ENCODE results near the gene MVB12B. TPM values are rescaled to one million over a fixed set of nuclear protein-coding genes. Genes with fewer than 3 reads are reported as not detected.

Gene MVB12B
- total RNA-seq, 2 donors from 2014 or later, result 13.6 to 13.8 TPM

DNA sequence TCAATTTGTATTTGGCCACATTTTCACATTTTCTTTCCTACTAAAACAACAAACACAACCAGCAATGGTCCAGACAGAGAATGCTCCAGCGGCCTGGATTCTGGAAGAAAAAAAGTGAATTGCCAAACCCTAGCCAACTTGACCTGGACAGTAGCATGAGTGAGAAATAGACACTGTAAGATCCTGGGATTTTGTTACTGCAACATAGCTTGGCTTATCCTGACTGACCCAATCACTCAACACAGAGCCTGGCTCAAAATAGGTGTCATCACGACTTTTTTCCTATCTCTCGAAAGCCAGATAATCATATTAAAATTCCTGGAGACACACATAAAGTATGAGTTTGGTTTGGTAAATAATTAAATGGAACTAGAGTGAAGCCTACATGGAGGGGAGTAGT is 25.4 kb upstream of the MVB12B start:
- intact Hi-C loops (cut with DNase I), result loop anchor here (10.0 kb wide), 2 partner anchors 94 to 184 kb away; no protein-coding TSS in a partner anchor
- no peak for DNase-seq (ENCODE audit: low spot score)

DNA sequence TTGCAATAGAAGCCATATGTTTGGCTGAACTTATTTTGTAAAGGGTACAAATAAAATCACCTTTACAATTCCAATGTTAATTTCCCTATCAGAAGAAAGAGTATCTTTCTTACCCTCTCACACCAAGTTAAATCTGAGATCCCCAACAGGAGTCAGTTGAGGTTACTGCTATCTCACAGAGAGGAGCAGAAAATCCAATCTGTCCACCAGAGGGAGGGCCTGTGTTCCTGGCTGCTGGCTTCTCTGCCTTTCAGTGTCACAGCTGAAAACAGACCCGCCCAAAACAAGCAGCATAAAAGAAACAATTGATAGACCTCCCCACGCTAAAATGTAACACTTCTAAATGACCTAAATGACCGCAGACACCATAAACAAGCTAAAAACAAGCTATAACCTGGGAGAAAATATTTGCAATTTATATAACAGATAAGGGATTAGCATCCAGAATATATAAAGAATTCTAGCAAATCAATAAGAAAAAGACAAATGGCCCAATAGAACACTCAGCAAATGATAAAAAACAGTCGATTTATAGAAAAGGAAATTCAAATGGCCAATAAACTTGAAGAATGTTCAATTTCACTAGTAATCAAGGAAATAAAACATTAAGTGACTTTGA is 24.5 kb upstream of the MVB12B start:
- intact Hi-C loops (cut with DNase I), result loop anchor here (10.0 kb wide), 2 partner anchors 93 to 183 kb away; no protein-coding TSS in a partner anchor
- no peak for DNase-seq (ENCODE audit: low spot score)

DNA sequence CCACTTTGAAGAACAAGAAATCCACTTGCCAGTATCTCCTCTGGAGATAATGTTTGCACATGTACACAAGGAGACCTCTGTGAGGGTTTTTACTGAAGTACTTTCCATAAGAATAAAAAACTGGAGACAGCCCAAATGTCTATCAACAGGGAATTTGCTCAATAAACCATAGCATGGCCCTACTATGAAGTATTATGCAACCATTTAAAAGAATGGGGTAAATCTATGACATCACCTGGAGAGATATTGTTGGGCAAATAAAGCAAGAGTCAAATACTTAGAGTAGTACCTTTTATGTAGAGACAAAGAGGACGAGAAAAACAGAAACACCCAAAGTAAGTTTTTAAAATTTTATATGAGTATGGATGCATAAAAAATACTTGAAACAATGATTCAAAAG is 23.9 kb upstream of the MVB12B start:
- no peak for DNase-seq (ENCODE audit: low spot score)
- intact Hi-C loops (cut with DNase I), result loop anchor here (10.0 kb wide), 2 partner anchors 92 to 182 kb away; no protein-coding TSS in a partner anchor

DNA sequence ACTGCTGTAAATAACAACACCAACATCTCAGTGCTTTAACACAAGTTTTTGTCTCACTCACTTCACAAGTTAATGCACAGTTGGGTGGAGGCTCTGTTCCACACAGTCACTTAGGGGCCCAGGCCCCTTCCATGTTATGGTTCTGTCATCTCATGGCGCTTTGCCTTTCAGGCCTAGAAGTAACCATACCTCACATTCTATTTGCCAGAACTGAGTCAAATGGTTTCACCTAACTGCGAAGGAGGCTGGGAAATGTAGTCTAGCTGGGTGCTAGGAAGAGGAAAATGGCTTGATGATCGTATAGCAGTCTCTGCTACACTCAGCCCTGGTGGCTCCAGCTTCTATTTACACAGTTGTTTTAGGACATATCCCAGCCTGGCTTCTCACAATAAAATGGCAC is 23.1 kb upstream of the MVB12B start:
- no peak for DNase-seq (ENCODE audit: low spot score)
- intact Hi-C loops (cut with DNase I), result loop anchor here (10.0 kb wide), 2 partner anchors 91 to 181 kb away; no protein-coding TSS in a partner anchor

DNA sequence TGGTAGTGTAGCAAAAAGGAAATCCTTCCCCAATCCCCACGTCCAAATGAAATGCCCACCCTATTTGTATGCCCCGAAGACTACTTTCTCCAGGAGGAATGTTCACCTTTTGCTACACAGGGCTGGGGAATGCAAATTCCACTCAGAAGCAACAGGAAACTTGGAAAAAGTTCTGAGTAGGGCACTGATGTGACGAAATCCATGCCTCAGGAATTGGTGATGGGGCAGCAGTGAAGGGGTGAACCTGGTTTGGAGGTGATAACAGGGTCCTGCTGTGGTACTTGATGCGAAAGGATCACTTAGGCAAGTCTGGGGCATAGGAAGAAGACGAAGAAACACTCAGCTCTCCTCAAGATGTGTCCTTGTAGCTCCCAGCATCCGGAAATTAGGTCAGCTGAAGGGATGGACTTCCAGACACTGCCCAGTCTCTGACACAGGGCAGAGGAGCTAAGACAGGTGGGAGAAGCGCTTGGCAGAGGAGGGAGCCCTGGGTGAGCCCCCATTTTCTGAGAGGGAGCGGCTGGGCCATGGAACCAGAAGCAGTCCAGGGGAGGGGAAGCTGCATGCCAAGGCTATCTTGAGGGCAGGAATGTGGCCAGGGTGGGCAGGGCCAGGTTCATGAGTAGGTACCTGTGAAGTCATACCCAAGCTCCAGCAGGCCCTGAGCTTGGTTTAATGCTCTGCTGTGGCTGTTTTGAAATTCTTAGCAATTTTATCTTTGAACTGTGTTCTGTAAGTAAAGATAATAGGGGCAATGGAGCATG is 22.2 kb upstream of the MVB12B start:
- intact Hi-C loops (cut with DNase I), result loop anchor here (10.0 kb wide), 2 partner anchors 90 to 180 kb away; no protein-coding TSS in a partner anchor
- DNase-seq (ENCODE audit: low spot score), result no peak

DNA sequence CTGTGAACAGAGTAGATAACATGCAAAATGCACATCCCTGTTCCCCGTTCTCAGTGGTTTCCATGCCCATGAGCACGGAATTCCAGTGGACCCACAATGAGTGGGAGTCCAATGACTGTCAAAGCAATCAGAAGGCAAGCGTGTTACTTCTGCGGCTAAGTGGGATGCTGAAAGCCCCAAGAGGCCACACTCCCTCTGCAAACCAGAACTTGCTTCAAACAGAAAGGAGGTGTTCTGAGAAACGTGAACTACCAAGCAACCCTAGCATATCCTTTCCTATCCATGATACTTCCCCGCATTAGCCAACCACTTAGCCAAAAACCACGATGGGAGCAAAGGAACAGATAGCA is 21.7 kb upstream of the MVB12B start:
- intact Hi-C loops (cut with DNase I), result loop anchor here (10.0 kb wide), 2 partner anchors 90 to 180 kb away; no protein-coding TSS in a partner anchor

DNA sequence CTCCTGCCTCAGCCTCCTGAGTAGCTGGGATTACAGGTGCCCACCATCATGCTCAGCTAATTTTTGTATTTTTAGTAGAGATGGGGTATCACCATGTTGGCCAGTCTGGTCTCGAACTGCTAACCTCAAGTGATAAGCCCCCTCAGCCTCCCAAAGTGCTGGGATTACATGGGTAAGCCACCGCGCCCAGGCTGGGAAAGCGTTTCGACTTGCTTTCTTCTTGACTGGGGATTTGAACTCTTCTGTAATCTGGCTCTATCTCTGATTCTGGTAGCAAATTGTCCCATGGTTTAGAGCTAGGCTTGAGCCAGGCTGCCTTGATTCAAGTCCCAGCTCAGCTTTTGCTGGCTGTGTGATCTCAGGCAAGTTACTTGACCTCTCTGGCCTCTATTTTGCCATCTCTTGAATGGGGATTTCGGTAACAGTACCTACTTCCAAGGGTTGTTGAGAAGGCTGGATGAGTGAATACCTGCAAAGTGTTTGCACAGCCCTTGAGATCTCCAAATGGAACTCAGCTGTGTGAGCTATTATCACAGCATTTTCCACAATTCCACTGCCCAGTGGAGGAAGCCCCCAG is 20.5 kb upstream of the MVB12B start:
- DNase-seq (ENCODE audit: low spot score), result no peak
- intact Hi-C loops (cut with DNase I), result loop anchor here (10.0 kb wide), 2 partner anchors 89 to 179 kb away; no protein-coding TSS in a partner anchor

More for the DNA sequence above, 21.7 kb upstream of the MVB12B start:
- DNase-seq (ENCODE audit: low spot score), result no peak

DNA sequence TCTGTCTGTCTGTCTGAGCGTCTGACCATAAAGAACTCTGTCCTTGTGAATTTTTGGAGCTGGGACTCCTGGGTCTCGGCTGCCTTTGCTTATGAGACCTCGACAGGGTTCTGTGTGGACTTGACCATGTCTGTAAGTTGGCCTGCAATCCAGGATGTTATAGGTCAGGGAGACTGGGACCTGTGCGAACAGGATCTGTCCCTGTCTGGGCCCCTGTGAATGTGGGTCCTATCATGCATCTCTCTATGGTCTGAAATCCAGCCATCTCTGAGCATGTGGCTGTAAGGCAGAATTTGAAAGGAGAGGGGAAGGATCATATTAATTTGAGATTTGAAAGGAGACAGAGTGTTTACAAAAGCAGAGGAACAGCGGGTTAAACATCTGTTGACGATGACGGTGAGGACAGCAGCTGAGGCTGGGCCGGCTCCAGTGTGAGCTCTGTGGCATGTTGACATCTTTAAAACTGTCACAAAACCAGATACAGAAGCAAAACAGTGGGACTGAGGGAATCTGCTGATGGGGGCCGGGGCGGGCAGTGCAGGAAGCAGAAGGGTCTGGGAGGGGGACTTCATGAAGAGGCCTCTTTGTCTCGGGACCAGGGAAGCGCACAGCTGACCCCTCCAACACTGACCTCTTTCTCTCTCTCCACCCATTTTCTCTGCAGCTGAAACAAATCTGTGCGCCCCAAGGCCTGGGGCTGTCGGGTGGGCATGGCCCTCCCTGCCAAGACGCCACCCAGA is 19.1 kb upstream of the MVB12B start:
- intact Hi-C loops (cut with DNase I), result loop anchor here (10.0 kb wide), 2 partner anchors 87 to 177 kb away; no protein-coding TSS in a partner anchor
- DNase-seq (ENCODE audit: low spot score), result no peak

DNA sequence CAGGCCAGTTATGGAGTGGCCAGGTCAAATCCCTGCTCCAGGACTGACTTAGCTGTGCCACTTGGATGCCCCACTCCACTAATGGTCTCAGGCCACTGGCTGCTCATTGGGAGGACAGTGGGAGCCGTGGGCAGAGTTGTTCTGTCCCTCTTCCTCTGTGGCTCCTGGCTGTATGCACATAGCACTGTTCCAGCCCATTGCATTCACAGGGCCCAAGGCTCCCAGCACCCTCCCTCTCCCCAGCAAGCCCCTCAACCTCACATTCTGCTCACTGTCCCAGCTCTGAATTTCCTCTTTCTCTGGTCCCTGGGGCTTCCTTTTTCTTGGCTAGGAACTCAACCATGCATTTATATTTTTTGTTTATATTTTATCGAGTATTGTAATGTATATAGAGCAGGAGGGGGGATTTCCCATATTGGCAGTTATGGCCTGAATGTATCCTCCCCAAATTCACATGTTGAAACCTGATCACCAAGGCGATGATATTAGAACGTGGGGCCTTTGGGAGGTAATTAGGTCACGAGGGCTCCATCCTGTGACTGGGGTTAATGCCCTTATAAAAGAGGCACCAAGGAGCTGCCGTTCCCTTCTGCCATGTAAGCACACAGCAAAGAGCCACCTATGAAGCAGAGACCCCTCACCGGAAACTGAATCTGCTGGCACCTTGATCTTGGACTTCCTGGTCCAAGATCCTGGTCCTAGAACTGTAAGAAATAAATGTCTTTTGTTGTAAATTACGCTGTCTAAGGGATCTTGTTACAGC is 17.0 kb upstream of the MVB12B start:
- no peak for DNase-seq (ENCODE audit: low spot score)
- intact Hi-C loops (cut with DNase I), result loop anchor here (10.0 kb wide), 3 partner anchors 85 to 1605 kb away; no protein-coding TSS in a partner anchor

DNA sequence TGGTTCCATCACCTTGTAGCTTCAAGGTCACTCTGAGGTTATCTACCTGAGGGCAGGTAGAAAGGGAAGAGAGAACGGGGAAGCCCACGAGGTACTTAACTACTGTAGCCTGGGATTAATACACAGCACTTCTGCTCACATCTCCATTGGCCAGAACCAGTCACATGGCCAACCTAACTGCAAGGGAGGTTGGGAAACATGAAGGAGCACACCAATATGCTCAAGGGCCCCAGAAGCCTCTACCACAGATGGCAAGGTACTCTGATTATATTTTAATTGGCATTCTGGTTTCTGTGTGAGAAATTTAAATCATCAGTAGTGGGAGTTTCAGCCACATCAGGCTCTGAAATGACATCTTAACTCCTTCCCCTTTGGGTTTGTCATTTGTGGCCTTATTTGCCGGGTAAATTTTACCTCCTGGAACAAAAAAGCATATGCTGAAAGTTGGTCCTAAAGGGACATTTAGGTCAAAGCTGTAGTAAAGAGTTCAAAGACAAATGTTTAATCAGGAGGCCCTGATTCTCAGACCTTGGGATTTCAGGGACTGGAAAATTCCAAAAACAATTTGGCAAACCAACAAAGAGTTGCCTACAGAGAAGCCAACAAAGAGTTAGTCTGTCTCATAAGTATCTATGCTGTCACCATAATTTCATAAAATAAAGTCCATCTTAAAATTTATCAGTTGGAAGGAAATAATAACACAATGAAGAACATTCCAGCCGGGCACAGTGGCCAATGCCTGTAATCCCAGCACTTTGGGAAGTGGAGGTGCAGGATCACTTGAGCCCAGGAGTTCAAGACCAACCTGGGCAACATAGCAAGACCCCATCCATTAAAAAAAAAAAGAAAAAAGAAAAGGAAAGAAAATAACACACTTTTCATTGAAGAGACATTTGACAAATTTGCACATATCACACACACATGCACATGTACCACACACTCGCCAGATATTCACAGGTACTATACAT is 13.8 kb upstream of the MVB12B start:
- intact Hi-C loops (cut with DNase I), result loop anchor here in 1 of 2 donors (10.0 kb wide), 1 partner anchor 1608 kb away; no protein-coding TSS in a partner anchor

DNA sequence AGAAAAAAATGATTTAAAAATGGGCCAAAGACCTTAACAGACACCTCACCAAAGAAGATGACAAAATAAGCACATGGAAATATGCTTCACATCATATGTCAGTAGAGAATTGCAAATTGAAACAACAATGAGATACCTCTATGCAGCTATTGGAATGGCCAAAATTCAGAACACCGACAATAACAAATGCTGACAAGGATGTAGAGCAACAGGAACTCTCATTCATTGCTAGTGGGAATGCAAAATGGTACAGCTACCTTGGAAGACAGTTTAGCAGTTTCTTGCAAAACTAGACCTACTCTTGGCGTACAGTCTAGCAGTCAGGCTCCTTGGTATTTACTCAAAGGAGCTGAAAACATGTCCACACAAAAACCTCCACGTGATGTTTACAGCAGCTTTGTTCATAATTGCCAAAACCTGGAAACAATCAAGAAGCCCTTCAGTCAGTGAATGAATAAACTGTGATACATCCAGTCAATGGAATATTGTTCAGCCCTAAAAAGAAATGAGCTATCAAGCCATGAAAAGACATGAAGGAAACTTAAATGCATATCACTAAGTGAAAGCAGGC is 10.5 kb upstream of the MVB12B start:
- intact Hi-C loops (cut with DNase I), result loop anchor here in 1 of 2 donors (10.0 kb wide), 1 partner anchor 1611 kb away; no protein-coding TSS in a partner anchor
- no peak for DNase-seq (ENCODE audit: low spot score)

More for the DNA sequence above, 13.8 kb upstream of the MVB12B start:
- no peak for DNase-seq (ENCODE audit: low spot score)

DNA sequence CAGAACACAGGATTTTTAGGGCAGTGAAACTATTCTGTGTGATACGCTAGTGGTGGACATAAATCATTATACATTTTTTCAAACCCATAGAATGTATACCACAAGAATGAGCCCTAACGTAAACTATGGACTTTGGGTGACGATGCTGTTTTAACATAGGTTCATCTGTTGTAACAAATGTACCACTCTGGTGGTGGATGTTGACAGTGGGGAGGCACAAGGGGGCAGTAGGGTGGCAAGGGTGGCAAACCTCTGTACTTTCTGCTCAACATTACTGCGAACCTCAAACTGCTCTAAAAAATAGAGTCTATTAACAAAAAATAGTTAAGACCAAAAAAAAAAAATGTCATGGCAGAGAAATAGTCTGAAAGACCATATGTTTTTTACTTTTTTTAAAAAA is 9.1 kb upstream of the MVB12B start:
- intact Hi-C loops (cut with DNase I), result loop anchor here in 1 of 2 donors (10.0 kb wide), 1 partner anchor 1613 kb away; no protein-coding TSS in a partner anchor

DNA sequence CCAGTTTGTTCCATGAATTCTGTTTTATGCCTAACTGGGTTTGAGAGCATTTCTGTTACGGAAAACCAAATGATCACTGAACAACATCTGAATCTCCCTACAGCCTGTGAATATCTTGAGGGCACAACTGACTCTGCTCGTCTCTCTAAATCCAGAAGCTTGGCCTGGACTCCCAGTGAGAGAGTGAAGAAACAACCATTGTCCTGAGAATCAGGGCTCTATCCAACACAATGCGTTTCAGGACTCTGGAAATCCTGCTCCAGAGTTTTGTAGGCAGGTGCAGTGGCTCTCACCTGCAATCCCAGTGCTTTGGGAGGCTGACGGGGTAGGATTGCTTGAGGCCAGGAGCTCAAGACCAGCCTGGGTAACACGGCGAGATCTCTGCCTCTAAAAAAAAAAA is 7.8 kb upstream of the MVB12B start:
- DNase-seq (ENCODE audit: low spot score), result no peak
- intact Hi-C loops (cut with DNase I), result loop anchor here in 1 of 2 donors (10.0 kb wide), 1 partner anchor 1614 kb away; no protein-coding TSS in a partner anchor

More for the DNA sequence above, 9.1 kb upstream of the MVB12B start:
- no peak for DNase-seq (ENCODE audit: low spot score)

DNA sequence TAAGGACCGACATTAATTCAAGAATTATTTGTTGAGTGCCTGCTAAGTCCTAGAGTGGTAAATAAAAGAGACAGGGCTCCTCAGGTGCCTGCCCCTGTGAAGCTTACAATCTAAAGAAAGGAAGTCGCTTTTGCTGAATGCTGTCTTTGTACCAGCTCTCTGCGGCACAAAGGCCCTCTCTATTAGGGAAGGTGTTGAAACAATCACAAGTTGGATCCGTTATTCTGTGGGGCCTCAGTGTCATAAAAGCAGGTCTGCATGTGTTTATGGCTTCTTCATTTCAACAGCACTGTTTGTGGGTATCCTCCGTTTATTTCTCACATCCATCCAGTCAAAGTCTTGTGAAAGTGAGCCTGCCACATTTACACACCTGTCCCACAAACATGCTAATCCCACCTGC is 7.0 kb upstream of the MVB12B start:
- no peak for DNase-seq (ENCODE audit: low spot score)
- intact Hi-C loops (cut with DNase I), result loop anchor here (10.0 kb wide), 2 partner anchors 75 to 1615 kb away; no protein-coding TSS in a partner anchor

DNA sequence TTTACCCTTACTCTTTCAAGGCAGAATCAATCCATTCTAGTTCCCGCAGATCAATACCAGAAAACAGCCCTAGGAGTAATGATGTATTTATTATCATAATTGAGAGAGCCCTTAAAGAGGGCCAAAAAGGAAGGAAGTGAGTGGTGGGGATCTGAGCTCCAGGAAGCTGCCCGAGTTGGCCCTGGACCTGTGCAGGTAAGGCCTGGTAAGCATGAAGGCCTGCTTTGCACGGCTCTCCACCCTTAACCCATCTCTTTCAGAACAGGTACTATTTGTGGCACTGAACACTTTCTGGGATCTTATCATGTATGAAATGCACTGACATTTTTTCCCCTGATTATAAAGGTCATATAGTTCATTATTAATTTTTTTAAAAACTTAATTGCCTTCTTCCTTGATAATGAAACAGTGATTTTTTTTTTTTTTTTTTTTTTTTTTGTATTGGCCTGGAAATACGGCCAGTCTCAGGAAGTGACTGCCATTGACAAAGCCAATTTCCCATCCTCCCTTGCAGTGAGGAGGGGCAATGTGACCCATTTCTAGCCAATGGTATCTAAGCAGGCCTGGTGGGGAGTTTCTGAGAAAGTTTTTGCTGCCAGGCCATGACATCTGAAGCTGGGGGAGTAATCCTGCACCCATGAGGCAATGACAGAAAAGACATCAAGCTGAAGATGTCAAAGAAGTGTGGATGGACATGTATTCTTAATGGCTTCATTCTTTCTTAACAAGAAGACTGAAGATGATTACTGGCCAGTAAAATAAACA is 6.3 kb upstream of the MVB12B start:
- DNase-seq (ENCODE audit: low spot score), result no peak
- intact Hi-C loops (cut with DNase I), result loop anchor here in 1 of 2 donors (10.0 kb wide), 1 partner anchor 74 kb away; no protein-coding TSS in a partner anchor

DNA sequence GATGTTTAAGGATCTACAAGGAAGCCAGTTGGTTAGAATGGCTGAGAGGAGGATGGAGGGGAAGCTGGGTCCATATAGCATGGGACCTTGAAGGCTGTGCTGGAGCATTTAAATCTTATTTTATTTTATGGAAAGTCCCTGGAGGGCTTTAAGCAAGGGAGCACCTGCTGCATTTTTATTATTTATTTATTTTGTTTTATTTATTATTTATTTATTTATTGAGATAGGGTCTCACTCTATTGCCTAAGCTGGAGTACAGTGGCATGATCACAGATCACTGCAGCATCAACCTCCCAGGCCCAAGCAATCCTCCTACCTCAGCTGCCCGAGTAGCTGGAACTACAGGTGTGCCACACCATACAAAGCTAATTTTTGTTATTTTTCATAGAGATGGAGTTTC is 4.9 kb upstream of the MVB12B start:
- intact Hi-C loops (cut with DNase I), result loop anchor here in 1 of 2 donors (10.0 kb wide), 1 partner anchor 73 kb away; no protein-coding TSS in a partner anchor
- DNase-seq (ENCODE audit: low spot score), result no peak

Data from posterior vena cava (tissue), 2 donors.